ENCODE data around the gene MLLT10.

GRCh38 chr10:21529032-21529910 lies 4.8 kb upstream of the MLLT10 start:
- TF ChIP-seq GATA2 (IDR thresholded peaks at IDR 0.05; ENCODE audit: low read depth, low read length) (no peak), GATA3 (IDR thresholded peaks at IDR 0.05; ENCODE audit: low read depth, low read length) (no peak)

All from SH-SY5Y (cell line).